ENCODE data around the gene NCOA5.

The NCOA5 gene

GRCh38 chr20:46117704-46118467 is 28.1 kb upstream of the NCOA5 start, which contains the start of gene CD40:
Gene CD40, plus strand, starts transcription at chr20:46118314. Its CDS starts 30 bp downstream, at chr20:46118344.
- peak within 1 kb of the TSS; percentile 66 for H3K27ac ChIP-seq (ENCODE audit: low read depth, low read length)
- peak within 1 kb of the TSS; percentile 83 for H3K4me3 ChIP-seq (ENCODE audit: low read length)
- peak within 1 kb of the TSS; percentile 26 for H3K9ac ChIP-seq (ENCODE audit: low read length)
- peaks cover 2% of the 10 kb centered on the region for H3K4me1 ChIP-seq (ENCODE audit: control insufficient read depth, insufficient read depth, low read length)
- H3K27me3 ChIP-seq (ENCODE audit: control insufficient read depth, insufficient read depth, low read length): no peaks in the 10 kb centered on the region
- peaks cover 5% of the 10 kb centered on the region for H3K36me3 ChIP-seq (ENCODE audit: control insufficient read depth, insufficient read depth, low read length)

- Histone ChIP-seq H3K9ac (ENCODE audit: low read length) (no peak overlapping the region), H3K36me3 (ENCODE audit: control insufficient read depth, insufficient read depth, low read length) (no peaks in the 10 kb centered on the region)
These were observed 24.7 kb upstream of the NCOA5 start for GRCh38 chr20:46114449-46114848.

GRCh38 chr20:46113113-46113470 is 23.3 kb upstream of the NCOA5 start:
- Histone ChIP-seq H3K36me3 (ENCODE audit: control insufficient read depth, insufficient read depth, low read length) (no peaks in the 10 kb centered on the region), H3K27me3 (ENCODE audit: control insufficient read depth, insufficient read depth, low read length) (no peaks in the 10 kb centered on the region), H3K9ac (ENCODE audit: low read length) (no peak overlapping the region), H3K4me3 (ENCODE audit: low read length) (no peak overlapping the region), H3K4me1 (ENCODE audit: control insufficient read depth, insufficient read depth, low read length) (no peaks in the 10 kb centered on the region), H3K27ac (ENCODE audit: low read depth, low read length) (no peak overlapping the region)

More at GRCh38 chr20:46114449-46114848, 24.7 kb upstream of the NCOA5 start:
- Histone ChIP-seq H3K4me3 (ENCODE audit: low read length) (no peak overlapping the region), H3K27me3 (ENCODE audit: control insufficient read depth, insufficient read depth, low read length) (no peaks in the 10 kb centered on the region), H3K27ac (ENCODE audit: low read depth, low read length) (no peak overlapping the region), H3K4me1 (ENCODE audit: control insufficient read depth, insufficient read depth, low read length) (peaks cover 2% of the 10 kb centered on the region)

- Histone ChIP-seq H3K4me1 (ENCODE audit: control insufficient read depth, insufficient read depth, low read length) (no peaks in the 10 kb centered on the region), H3K36me3 (ENCODE audit: control insufficient read depth, insufficient read depth, low read length) (no peaks in the 10 kb centered on the region), H3K9ac (ENCODE audit: low read length) (no peak overlapping the region), H3K27me3 (ENCODE audit: control insufficient read depth, insufficient read depth, low read length) (no peaks in the 10 kb centered on the region), H3K27ac (ENCODE audit: low read depth, low read length) (no peak overlapping the region), H3K4me3 (ENCODE audit: low read length) (no peak overlapping the region)
These were observed 22.8 kb upstream of the NCOA5 start for GRCh38 chr20:46112430-46113112.

- no peak overlapping the region for H3K9ac ChIP-seq (ENCODE audit: low read length)
- no peak overlapping the region for H3K4me3 ChIP-seq (ENCODE audit: low read length)
- no peaks in the 10 kb centered on the region for H3K4me1 ChIP-seq (ENCODE audit: control insufficient read depth, insufficient read depth, low read length)
- H3K27ac ChIP-seq (ENCODE audit: low read depth, low read length): no peak overlapping the region
- no peaks in the 10 kb centered on the region for H3K27me3 ChIP-seq (ENCODE audit: control insufficient read depth, insufficient read depth, low read length)
- H3K36me3 ChIP-seq (ENCODE audit: control insufficient read depth, insufficient read depth, low read length): no peaks in the 10 kb centered on the region
These were observed 22.1 kb upstream of the NCOA5 start for GRCh38 chr20:46111836-46112212.

GRCh38 chr20:46111028-46111835 is 21.5 kb upstream of the NCOA5 start:
- no peak overlapping the region for H3K27ac ChIP-seq (ENCODE audit: low read depth, low read length)
- no peak overlapping the region for H3K9ac ChIP-seq (ENCODE audit: low read length)
- no peak overlapping the region for H3K4me3 ChIP-seq (ENCODE audit: low read length)
- H3K4me1 ChIP-seq (ENCODE audit: control insufficient read depth, insufficient read depth, low read length): no peaks in the 10 kb centered on the region
- no peaks in the 10 kb centered on the region for H3K36me3 ChIP-seq (ENCODE audit: control insufficient read depth, insufficient read depth, low read length)
- no peaks in the 10 kb centered on the region for H3K27me3 ChIP-seq (ENCODE audit: control insufficient read depth, insufficient read depth, low read length)

- no peaks in the 10 kb centered on the region for H3K36me3 ChIP-seq (ENCODE audit: control insufficient read depth, insufficient read depth, low read length)
- no peak overlapping the region for H3K9ac ChIP-seq (ENCODE audit: low read length)
- H3K4me3 ChIP-seq (ENCODE audit: low read length): no peak overlapping the region
- no peaks in the 10 kb centered on the region for H3K4me1 ChIP-seq (ENCODE audit: control insufficient read depth, insufficient read depth, low read length)
- no peaks in the 10 kb centered on the region for H3K27me3 ChIP-seq (ENCODE audit: control insufficient read depth, insufficient read depth, low read length)
- H3K27ac ChIP-seq (ENCODE audit: low read depth, low read length): no peak overlapping the region
These were observed 19.2 kb upstream of the NCOA5 start for GRCh38 chr20:46108976-46109375.

- H3K4me3 ChIP-seq (ENCODE audit: low read length): no peak overlapping the region
- no peaks in the 10 kb centered on the region for H3K4me1 ChIP-seq (ENCODE audit: control insufficient read depth, insufficient read depth, low read length)
- H3K9ac ChIP-seq (ENCODE audit: low read length): no peak overlapping the region
- H3K27ac ChIP-seq (ENCODE audit: low read depth, low read length): no peak overlapping the region
- no peaks in the 10 kb centered on the region for H3K36me3 ChIP-seq (ENCODE audit: control insufficient read depth, insufficient read depth, low read length)
- H3K27me3 ChIP-seq (ENCODE audit: control insufficient read depth, insufficient read depth, low read length): no peaks in the 10 kb centered on the region
These were observed 18.7 kb upstream of the NCOA5 start for GRCh38 chr20:46108435-46108841.

GRCh38 chr20:46107061-46107460 is 17.3 kb upstream of the NCOA5 start:
- no peaks in the 10 kb centered on the region for H3K4me1 ChIP-seq (ENCODE audit: control insufficient read depth, insufficient read depth, low read length)
- H3K27me3 ChIP-seq (ENCODE audit: control insufficient read depth, insufficient read depth, low read length): no peaks in the 10 kb centered on the region
- no peak overlapping the region for H3K27ac ChIP-seq (ENCODE audit: low read depth, low read length)
- H3K4me3 ChIP-seq (ENCODE audit: low read length): no peak overlapping the region
- no peak overlapping the region for H3K9ac ChIP-seq (ENCODE audit: low read length)
- no peaks in the 10 kb centered on the region for H3K36me3 ChIP-seq (ENCODE audit: control insufficient read depth, insufficient read depth, low read length)

GRCh38 chr20:46104262-46104661 is 14.5 kb upstream of the NCOA5 start:
- no peak overlapping the region for H3K9ac ChIP-seq (ENCODE audit: low read length)
- no peak overlapping the region for H3K4me3 ChIP-seq (ENCODE audit: low read length)
- peaks cover 3% of the 10 kb centered on the region for H3K27me3 ChIP-seq (ENCODE audit: control insufficient read depth, insufficient read depth, low read length)
- no peaks in the 10 kb centered on the region for H3K4me1 ChIP-seq (ENCODE audit: control insufficient read depth, insufficient read depth, low read length)
- no peaks in the 10 kb centered on the region for H3K36me3 ChIP-seq (ENCODE audit: control insufficient read depth, insufficient read depth, low read length)
- no peak overlapping the region for H3K27ac ChIP-seq (ENCODE audit: low read depth, low read length)

GRCh38 chr20:46102940-46103339 is 13.2 kb upstream of the NCOA5 start:
- Histone ChIP-seq H3K36me3 (ENCODE audit: control insufficient read depth, insufficient read depth, low read length) (no peaks in the 10 kb centered on the region), H3K4me1 (ENCODE audit: control insufficient read depth, insufficient read depth, low read length) (no peaks in the 10 kb centered on the region), H3K9ac (ENCODE audit: low read length) (no peak overlapping the region), H3K27ac (ENCODE audit: low read depth, low read length) (no peak overlapping the region), H3K4me3 (ENCODE audit: low read length) (no peak overlapping the region), H3K27me3 (ENCODE audit: control insufficient read depth, insufficient read depth, low read length) (peaks cover 3% of the 10 kb centered on the region)

- Histone ChIP-seq H3K9ac (ENCODE audit: low read length) (no peak overlapping the region), H3K36me3 (ENCODE audit: control insufficient read depth, insufficient read depth, low read length) (no peaks in the 10 kb centered on the region), H3K27me3 (ENCODE audit: control insufficient read depth, insufficient read depth, low read length) (peaks cover 3% of the 10 kb centered on the region), H3K27ac (ENCODE audit: low read depth, low read length) (no peak overlapping the region), H3K4me1 (ENCODE audit: control insufficient read depth, insufficient read depth, low read length) (no peaks in the 10 kb centered on the region), H3K4me3 (ENCODE audit: low read length) (no peak overlapping the region)
These were observed 12.2 kb upstream of the NCOA5 start for GRCh38 chr20:46101957-46102356.
